ENCODE measurements around the gene SH2D2A. TPM values are rescaled to one million over a fixed set of nuclear protein-coding genes. Genes with fewer than 3 reads are reported as not detected.
A peak's percentile ranks its signal among the peaks of the same experiment; 100 is the strongest.

SH2D2A gene
- total and polyA plus RNA-seq, 9 of the 15 experiments (the other 6 are each of a cell fraction or from before 2014, with no cell fraction given): 0.89 to 33.6 (median 6.9) TPM

DNA sequence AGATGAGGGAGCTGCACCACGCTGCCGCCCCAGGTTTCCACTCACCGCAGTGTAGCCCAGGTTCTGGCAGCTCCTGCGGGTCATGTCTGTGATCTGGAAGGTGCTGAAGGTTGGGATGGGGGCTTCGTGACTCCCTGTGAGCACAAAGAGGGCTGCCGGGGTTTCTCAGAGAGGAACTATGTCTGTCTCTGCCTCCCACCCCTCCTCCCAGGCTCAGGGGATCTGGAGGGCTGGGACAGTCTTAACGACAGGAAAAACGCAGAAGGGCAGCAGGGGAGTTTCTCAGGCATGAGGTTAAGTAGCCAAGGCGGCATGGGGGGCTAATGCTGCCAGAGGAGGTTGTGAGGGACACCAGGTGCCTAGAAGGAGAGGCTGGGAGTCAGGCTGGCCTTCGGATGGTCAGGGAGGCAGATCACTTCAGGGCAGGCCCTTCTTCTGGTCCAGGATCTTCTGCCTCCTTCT lies 656 bp downstream of the SH2D2A start:
- H3K4me1 ChIP-seq (replicated peaks in 1 of 2; ENCODE audit: control insufficient read depth in 2 of 2, insufficient read depth in 2 of 2, low read length in 2 of 2): peaks cover 50 to 63% of the 10 kb centered on the region in 2 experiments
- WGBS (ENCODE audit: insufficient coverage, low coverage, missing lambda C conversion rate): 49% methylated on average over 10 of the region's 10 CpGs
- H3K9me1 ChIP-seq (ENCODE audit: control insufficient read depth, insufficient read depth, low read length): no peaks in the 10 kb centered on the region
- FAIRE-seq (no peak), ATAC-seq (no peak), DNase-seq (ENCODE audit: extremely low read depth in 1 of 4, low spot score in 3 of 4) (no peak)
- no TSS peak for BruUV-seq (replicated peaks)
- peak overlapping the region; percentile 58 to 87 for H3K9ac ChIP-seq (ENCODE audit: insufficient read depth in 1 of 2, low read depth in 2 of 2, low read length in 2 of 2)
- H3K9me3 ChIP-seq (replicated peaks; ENCODE audit: control insufficient read depth, insufficient read depth, low read depth, low read length): no peaks in the 10 kb centered on the region
- TF ChIP-seq ZC3H4 (CRISPR knock-in tag; IDR thresholded peaks at IDR 0.05; ENCODE audit: borderline replicate concordance) (0 out of 2 replicates have a peak, but pooled peaks have one; percentile 58), ZNF586 (CRISPR knock-in tag; conservative IDR thresholded peaks at IDR 0.05) (no peak), PML (IDR thresholded peaks at IDR 0.05; ENCODE audit: low read length) (no peak), ZFX (CRISPR knock-in tag; IDR thresholded peaks at IDR 0.05) (0 out of 2 replicates have a peak, but pooled peaks have one; percentile 40)
- TF ChIP-seq, protein P1, sequence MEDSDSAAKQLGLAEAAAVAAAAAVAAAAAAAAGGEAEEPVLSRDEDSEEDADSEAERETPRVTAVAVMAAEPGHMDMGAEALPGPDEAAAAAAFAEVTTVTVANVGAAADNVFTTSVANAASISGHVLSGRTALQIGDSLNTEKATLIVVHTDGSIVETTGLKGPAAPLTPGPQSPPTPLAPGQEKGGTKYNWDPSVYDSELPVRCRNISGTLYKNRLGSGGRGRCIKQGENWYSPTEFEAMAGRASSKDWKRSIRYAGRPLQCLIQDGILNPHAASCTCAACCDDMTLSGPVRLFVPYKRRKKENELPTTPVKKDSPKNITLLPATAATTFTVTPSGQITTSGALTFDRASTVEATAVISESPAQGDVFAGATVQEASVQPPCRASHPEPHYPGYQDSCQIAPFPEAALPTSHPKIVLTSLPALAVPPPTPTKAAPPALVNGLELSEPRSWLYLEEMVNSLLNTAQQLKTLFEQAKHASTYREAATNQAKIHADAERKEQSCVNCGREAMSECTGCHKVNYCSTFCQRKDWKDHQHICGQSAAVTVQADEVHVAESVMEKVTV (CRISPR knock-in tag; IDR thresholded peaks at IDR 0.05): no peak
- TF ChIP-seq, protein P2, sequence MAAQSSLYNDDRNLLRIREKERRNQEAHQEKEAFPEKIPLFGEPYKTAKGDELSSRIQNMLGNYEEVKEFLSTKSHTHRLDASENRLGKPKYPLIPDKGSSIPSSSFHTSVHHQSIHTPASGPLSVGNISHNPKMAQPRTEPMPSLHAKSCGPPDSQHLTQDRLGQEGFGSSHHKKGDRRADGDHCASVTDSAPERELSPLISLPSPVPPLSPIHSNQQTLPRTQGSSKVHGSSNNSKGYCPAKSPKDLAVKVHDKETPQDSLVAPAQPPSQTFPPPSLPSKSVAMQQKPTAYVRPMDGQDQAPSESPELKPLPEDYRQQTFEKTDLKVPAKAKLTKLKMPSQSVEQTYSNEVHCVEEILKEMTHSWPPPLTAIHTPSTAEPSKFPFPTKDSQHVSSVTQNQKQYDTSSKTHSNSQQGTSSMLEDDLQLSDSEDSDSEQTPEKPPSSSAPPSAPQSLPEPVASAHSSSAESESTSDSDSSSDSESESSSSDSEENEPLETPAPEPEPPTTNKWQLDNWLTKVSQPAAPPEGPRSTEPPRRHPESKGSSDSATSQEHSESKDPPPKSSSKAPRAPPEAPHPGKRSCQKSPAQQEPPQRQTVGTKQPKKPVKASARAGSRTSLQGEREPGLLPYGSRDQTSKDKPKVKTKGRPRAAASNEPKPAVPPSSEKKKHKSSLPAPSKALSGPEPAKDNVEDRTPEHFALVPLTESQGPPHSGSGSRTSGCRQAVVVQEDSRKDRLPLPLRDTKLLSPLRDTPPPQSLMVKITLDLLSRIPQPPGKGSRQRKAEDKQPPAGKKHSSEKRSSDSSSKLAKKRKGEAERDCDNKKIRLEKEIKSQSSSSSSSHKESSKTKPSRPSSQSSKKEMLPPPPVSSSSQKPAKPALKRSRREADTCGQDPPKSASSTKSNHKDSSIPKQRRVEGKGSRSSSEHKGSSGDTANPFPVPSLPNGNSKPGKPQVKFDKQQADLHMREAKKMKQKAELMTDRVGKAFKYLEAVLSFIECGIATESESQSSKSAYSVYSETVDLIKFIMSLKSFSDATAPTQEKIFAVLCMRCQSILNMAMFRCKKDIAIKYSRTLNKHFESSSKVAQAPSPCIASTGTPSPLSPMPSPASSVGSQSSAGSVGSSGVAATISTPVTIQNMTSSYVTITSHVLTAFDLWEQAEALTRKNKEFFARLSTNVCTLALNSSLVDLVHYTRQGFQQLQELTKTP (IDR thresholded peaks at IDR 0.05; ENCODE audit: low read depth in 1 of 2, partially characterized antibody in 2 of 2): no peak
- in situ Hi-C loops (cut with MboI): no loop called here
- H3K4me3 ChIP-seq: peak overlapping the region; percentile 36
- POLR2A ChIA-PET: interaction anchor here (0.9 to 1.0 kb wide), 2 partner anchors 11 to 74 kb away, joined by 3 to 5 read pairs; no protein-coding TSS in a partner anchor
- H3K27me3 ChIP-seq (ENCODE audit: control insufficient read depth in 2 of 2, insufficient read depth in 2 of 2, low read length in 2 of 2): no peaks in the 10 kb centered on the region
- H3K79me2 ChIP-seq (ENCODE audit: control insufficient read depth, insufficient read depth, low read length): peaks cover 22% of the 10 kb centered on the region
- CTCF ChIA-PET (ENCODE audit: low intra/inter-chr PET ratio): interaction anchor here (0.6 kb wide), 1 partner anchor 56 kb away, joined by 4 read pairs; no protein-coding TSS in a partner anchor
- intact Hi-C loops (cut with micrococcal nuclease): loop anchor here (2.0 kb wide), 1 partner anchor 41 kb away; no protein-coding TSS in a partner anchor
- H3K4me2 ChIP-seq (ENCODE audit: insufficient read depth, low read length): peak overlapping the region; percentile 83
- peak overlapping the region; percentile 77 for H3K27ac ChIP-seq (ENCODE audit: extremely low read depth, low read depth, low read length)
- H3K36me3 ChIP-seq (ENCODE audit: control insufficient read depth, insufficient read depth, low read length): peaks cover 16% of the 10 kb centered on the region; the same call in 2 of the 3 replicates
- no peaks in the 10 kb centered on the region for H4K20me1 ChIP-seq (replicated peaks; ENCODE audit: control insufficient read depth, insufficient read depth, low read length)
- H2AFZ ChIP-seq (ENCODE audit: low read depth, low read length): peak overlapping the region; percentile 91; the same call in 1 of the 2 replicates

Measured in K562 (cell line).